Activated naive CD8-positive, alpha-beta T cell treated with anti-CD3 and anti-CD28 coated beads, Interleukin-2, amount 10 ng/mL, durations not matched to agents 7 days and 5 days (primary cell): ENCODE measurements around the gene DNAJC21. TPM values are rescaled to one million over a fixed set of nuclear protein-coding genes. Genes with fewer than 3 reads are reported as not detected.
"Not testable (repeated sequence)": the region's sequence is repeated elsewhere in the genome, so short reads cannot be mapped to it uniquely, and the experiment has no call there.

Source experiments
- ATAC-seq: fragments of 150-1000 bp; cut with Tn5 transposase; one replicate; pipeline ENCODE4 v1.10.0; 2021; ENCODE audit warnings: low read depth, moderate library complexity
- POLR2A ChIA-PET: fragments of 350-600 bp; sonication (Branson Sonifier 250); formaldehyde crosslinking; loops from one replicate; lab custom pipeline; 2021; ENCODE audit warnings: antibody characterized with exemption; lab: Charles Lee
- DNase-seq: peaks from one replicate; pipeline ENCODE4 v3.0.0; 2021
- H3K27ac Mint-ChIP-seq: one replicate; pipeline ENCODE4 v1.8.0; 2022; ENCODE audit warnings: mild to moderate bottlenecking, mixed read lengths
- H3K27me3 Mint-ChIP-seq: one replicate; pipeline ENCODE4 v1.8.0; 2022; ENCODE audit warnings: mild to moderate bottlenecking, moderate library complexity, mixed read lengths
- H3K36me3 Mint-ChIP-seq: one replicate; pipeline ENCODE4 v1.8.0; 2021; ENCODE audit warnings: mild to moderate bottlenecking, mixed read lengths
- H3K4me1 Mint-ChIP-seq: one replicate; pipeline ENCODE4 v1.8.0; 2021; ENCODE audit warnings: mixed read lengths
- H3K4me3 Mint-ChIP-seq: one replicate; pipeline ENCODE4 v1.8.0; 2022; ENCODE audit warnings: mild to moderate bottlenecking, moderate library complexity, mixed read lengths
- H3K9me3 Mint-ChIP-seq: one replicate; pipeline ENCODE4 v1.8.0; 2021; ENCODE audit warnings: mixed read lengths
- total RNA-seq, 2 experiments: library from RNA; stranded (reverse); gene quantifications; one replicate each; pipeline ENCODE4 v1.2.3, GENCODE V29; 2021

The DNAJC21 gene
- total RNA-seq, 2 experiments from 2014 or later: 56.7 to 61.0 TPM

- Mint-ChIP-seq H3K27ac (no peak overlapping the region), H3K4me3 (no peak overlapping the region), H3K4me1 (no peaks in the 10 kb centered on the region), H3K9me3 (peaks cover 11% of the 10 kb centered on the region), H3K27me3 (no peaks in the 10 kb centered on the region), H3K36me3 (peaks cover 16% of the 10 kb centered on the region)
- no peak for ATAC-seq
- POLR2A ChIA-PET: no interaction called here
- DNase-seq: no peak
Observed at GRCh38 chr5:34968258-34968657, 38.9 kb downstream of the DNAJC21 start.

- H3K4me3 Mint-ChIP-seq: no peak overlapping the region
- H3K27me3 Mint-ChIP-seq: no peaks in the 10 kb centered on the region
- no peaks in the 10 kb centered on the region for H3K4me1 Mint-ChIP-seq
- peaks cover 12% of the 10 kb centered on the region for H3K36me3 Mint-ChIP-seq
- ATAC-seq (no peak), DNase-seq (no peak)
- peaks cover 8% of the 10 kb centered on the region for H3K9me3 Mint-ChIP-seq
- H3K27ac Mint-ChIP-seq: no peak overlapping the region
- POLR2A ChIA-PET: no interaction called here
Observed at GRCh38 chr5:34970552-34970951, 41.2 kb downstream of the DNAJC21 start.

- POLR2A ChIA-PET: interaction anchor here (0.6 kb wide), 1 partner anchor 9 kb away, joined by 3 read pairs; no protein-coding TSS in a partner anchor
- not testable (repeated sequence) for H3K36me3 Mint-ChIP-seq, DNase-seq, H3K4me1 Mint-ChIP-seq, H3K9me3 Mint-ChIP-seq, ATAC-seq, H3K4me3 Mint-ChIP-seq, H3K27ac Mint-ChIP-seq, H3K27me3 Mint-ChIP-seq
Observed at GRCh38 chr5:34971655-34972054, 42.3 kb downstream of the DNAJC21 start.

- POLR2A ChIA-PET: no interaction called here
- no peaks in the 10 kb centered on the region for H3K9me3 Mint-ChIP-seq
Observed at GRCh38 chr5:34976347-34976746, 47.0 kb downstream of the DNAJC21 start.

DNA sequence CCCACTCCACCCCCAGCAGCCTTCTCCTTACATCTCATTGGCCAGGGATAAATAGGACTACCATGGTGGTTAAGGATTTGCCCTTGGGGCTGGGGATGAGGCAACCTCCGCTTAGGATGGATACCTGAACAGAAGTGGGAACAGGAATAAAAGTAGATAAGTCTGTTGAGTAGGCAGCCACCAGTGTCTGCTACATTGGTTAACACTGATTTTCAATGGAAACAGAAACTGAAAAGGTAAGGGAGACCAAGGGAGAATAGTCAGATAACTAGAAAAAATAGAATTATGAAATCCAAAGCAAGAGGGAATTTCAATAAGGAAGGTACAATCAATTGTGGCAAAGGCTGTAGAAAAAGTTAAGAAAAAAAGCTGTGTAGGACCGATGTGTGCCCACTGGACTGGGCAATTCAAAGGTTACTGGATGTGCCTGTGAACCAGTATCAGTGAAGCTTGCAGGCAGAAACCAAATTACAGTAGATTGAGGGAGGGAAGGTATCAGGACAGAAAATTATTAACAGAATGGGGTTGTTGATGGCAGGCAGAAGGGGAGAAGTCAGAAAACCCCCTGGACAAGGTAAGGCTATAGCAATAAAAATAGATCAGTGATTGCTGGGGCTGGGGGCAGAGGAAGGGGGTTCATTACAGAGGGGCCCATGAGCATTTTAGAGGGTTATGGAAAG, 48.7 kb downstream of the DNAJC21 start:
- ATAC-seq: no peak
- POLR2A ChIA-PET: no interaction called here
- no peaks in the 10 kb centered on the region for H3K36me3 Mint-ChIP-seq

More at GRCh38 chr5:34976347-34976746, 47.0 kb downstream of the DNAJC21 start:
- Mint-ChIP-seq H3K4me3 (no peak overlapping the region), H3K27me3 (no peaks in the 10 kb centered on the region), H3K4me1 (no peaks in the 10 kb centered on the region), H3K36me3 (no peaks in the 10 kb centered on the region), H3K27ac (no peak overlapping the region)
- ATAC-seq (no peak), DNase-seq (no peak)

DNA sequence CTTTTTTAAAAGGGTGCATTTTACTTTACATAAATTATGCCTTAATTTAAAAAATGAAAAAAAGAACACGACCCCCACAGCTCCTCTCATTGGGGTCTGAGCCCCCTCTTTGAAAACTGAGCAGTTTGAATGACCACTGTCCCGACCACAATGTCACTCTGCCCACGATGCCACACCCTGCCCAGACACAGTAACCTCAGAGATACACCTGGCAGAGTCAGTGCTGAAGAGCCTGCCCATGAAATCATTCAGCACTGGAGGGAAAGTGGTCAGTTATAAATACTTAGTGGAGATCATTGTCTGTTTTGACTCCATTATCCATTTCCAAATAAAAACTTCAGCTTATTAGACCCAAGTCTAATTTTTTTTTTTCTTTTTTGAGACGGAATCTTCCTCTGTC, 49.3 kb downstream of the DNAJC21 start:
- no peak for DNase-seq

More for the DNA sequence above, 48.7 kb downstream of the DNAJC21 start:
- Mint-ChIP-seq H3K27me3 (no peaks in the 10 kb centered on the region), H3K27ac (no peak overlapping the region), H3K4me1 (no peaks in the 10 kb centered on the region), H3K9me3 (peaks cover 2% of the 10 kb centered on the region), H3K4me3 (no peak overlapping the region)
- DNase-seq: no peak

DNA sequence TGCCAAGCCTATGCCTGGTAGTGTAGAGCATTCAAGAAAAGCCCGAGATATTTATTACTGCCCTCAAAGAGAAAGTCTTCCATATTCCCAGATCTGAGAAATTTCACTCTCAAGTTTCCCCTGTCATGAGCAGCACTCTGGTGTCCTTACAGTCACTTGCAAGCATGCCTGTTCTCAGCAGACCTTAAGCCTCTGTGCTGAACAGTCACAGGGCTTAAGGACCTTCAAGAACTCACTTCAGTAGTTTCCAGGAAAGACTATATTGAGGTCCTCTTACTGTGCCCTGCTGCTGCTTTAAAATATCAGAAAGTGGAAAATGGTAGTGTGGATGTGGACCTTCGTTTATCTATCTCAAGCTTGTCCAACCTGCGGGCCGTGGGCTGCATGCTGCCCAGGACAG, 53.5 kb downstream of the DNAJC21 start:
- peaks cover 1% of the 10 kb centered on the region for H3K36me3 Mint-ChIP-seq
- peaks cover 9% of the 10 kb centered on the region for H3K9me3 Mint-ChIP-seq
- H3K27ac Mint-ChIP-seq: no peak overlapping the region
- no peaks in the 10 kb centered on the region for H3K4me1 Mint-ChIP-seq
- POLR2A ChIA-PET: no interaction called here
- no peak overlapping the region for H3K4me3 Mint-ChIP-seq
- no peak for DNase-seq
- H3K27me3 Mint-ChIP-seq: no peaks in the 10 kb centered on the region
- ATAC-seq: no peak

More for the DNA sequence above, 49.3 kb downstream of the DNAJC21 start:
- POLR2A ChIA-PET: no interaction called here
- H3K27ac Mint-ChIP-seq: no peak overlapping the region
- H3K36me3 Mint-ChIP-seq: no peaks in the 10 kb centered on the region
- no peaks in the 10 kb centered on the region for H3K27me3 Mint-ChIP-seq
- no peak overlapping the region for H3K4me3 Mint-ChIP-seq
- H3K9me3 Mint-ChIP-seq: peaks cover 2% of the 10 kb centered on the region
- no peaks in the 10 kb centered on the region for H3K4me1 Mint-ChIP-seq
- no peak for ATAC-seq

DNA sequence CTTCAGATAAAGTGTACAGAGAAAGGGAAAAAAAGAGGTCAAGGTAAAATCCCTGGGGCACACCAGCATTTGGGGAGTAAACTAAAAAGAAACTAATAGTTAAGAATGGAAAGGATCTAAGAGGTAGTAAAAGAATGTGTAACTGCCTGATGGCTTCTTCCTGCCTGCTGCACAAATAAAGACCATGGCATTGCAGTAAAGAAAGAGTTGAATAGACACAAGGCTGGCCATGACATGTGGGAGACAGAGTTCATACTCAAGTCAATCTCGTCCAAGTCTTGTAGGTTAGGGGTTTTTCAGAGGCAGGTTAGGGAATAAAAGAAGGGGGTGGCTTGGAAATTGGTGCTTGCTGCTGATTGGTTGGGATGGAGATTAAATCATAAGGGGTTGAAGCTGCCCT, 57.6 kb downstream of the DNAJC21 start:
- POLR2A ChIA-PET: no interaction called here
- Mint-ChIP-seq H3K4me3 (no peak overlapping the region), H3K4me1 (no peaks in the 10 kb centered on the region), H3K27ac (no peak overlapping the region), H3K36me3 (peaks cover 1% of the 10 kb centered on the region), H3K9me3 (peaks cover 9% of the 10 kb centered on the region), H3K27me3 (peaks cover 13% of the 10 kb centered on the region)
- no peak for DNase-seq
- no peak for ATAC-seq

- Mint-ChIP-seq H3K36me3 (peaks cover 1% of the 10 kb centered on the region), H3K9me3 (peaks cover 6% of the 10 kb centered on the region), H3K27ac (no peak overlapping the region), H3K4me1 (no peaks in the 10 kb centered on the region), H3K4me3 (no peak overlapping the region), H3K27me3 (peaks cover 30% of the 10 kb centered on the region)
- POLR2A ChIA-PET: no interaction called here
- ATAC-seq: no peak
- no peak for DNase-seq
Observed at GRCh38 chr5:34991486-34992238, 62.3 kb downstream of the DNAJC21 start.

DNA sequence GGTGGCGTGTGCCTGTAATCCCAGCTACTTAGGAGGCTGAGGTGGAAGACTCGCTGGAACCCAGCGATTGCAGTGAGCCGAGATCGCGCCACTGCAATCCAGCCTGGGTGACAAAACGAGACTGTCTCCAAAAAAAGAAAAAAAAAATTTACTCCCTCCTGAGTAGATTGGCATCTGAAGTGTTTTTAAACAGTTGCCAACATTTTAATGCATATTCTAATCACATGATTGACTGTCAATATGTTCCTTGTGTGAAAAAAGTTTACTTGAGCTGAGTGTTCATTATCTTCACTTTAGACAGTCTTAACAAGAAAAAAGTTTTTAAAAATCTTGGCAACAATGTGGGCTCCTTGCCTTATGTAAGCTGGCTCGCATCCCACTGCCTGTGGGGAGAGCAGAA, 64.6 kb downstream of the DNAJC21 start:
- Mint-ChIP-seq H3K36me3 (no peaks in the 10 kb centered on the region), H3K4me3 (no peak overlapping the region), H3K9me3 (no peaks in the 10 kb centered on the region), H3K27ac (no peak overlapping the region), H3K27me3 (peaks cover 26% of the 10 kb centered on the region), H3K4me1 (no peaks in the 10 kb centered on the region)
- POLR2A ChIA-PET: no interaction called here
- DNase-seq (no peak), ATAC-seq (no peak)

DNA sequence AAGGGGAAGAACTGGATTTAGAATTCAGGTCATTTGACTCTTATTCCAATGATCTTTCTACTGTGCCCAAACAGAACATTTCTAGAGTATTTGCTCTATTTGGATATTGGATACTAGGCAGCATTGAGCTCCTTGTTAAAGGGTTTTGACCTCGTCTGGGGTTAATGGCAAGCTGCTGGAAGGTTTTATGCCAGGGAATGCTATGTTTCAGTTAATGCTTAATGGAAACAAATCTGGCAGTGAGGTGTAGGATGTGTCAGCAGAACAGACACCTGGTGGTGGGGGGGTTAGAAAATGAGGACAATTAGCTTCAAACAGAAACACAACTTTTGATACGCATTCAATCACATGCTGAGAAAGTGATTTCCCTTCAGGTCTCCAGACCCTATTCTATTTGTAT, 66.9 kb downstream of the DNAJC21 start:
- DNase-seq (no peak), ATAC-seq (no peak)
- Mint-ChIP-seq H3K4me1 (no peaks in the 10 kb centered on the region), H3K4me3 (no peak overlapping the region), H3K27me3 (peaks cover 21% of the 10 kb centered on the region), H3K27ac (no peak overlapping the region), H3K9me3 (no peaks in the 10 kb centered on the region), H3K36me3 (no peaks in the 10 kb centered on the region)
- POLR2A ChIA-PET: no interaction called here

- Mint-ChIP-seq H3K9me3 (no peaks in the 10 kb centered on the region), H3K27me3 (peaks cover 25% of the 10 kb centered on the region), H3K27ac (no peak overlapping the region), H3K4me3 (no peak overlapping the region), H3K36me3 (no peaks in the 10 kb centered on the region), H3K4me1 (no peaks in the 10 kb centered on the region)
- ATAC-seq (no peak), DNase-seq (no peak)
- POLR2A ChIA-PET: no interaction called here
Observed at GRCh38 chr5:34998058-34998789, 68.9 kb downstream of the DNAJC21 start.

DNA sequence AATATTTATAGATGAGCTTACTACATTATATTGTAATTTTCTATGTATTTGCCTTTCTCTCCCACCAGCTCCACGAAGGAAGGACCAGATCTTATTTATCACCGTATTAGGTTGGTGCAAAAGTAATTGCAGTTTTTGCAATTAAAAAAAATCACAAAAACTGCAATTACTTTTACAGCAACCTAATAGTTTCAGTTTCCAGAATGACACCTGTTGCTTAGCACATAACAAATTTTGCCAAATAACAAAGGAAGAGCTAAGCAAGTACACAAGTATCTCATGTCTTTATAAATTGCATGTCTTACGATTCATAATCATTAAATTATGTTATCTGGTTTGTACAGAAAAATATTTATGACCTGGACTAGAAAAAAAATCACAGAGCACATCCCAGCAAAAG, 72.5 kb downstream of the DNAJC21 start:
- ATAC-seq (no peak), DNase-seq (no peak)
- no peak overlapping the region for H3K27ac Mint-ChIP-seq
- no peaks in the 10 kb centered on the region for H3K9me3 Mint-ChIP-seq
- POLR2A ChIA-PET: interaction anchor here (0.7 kb wide), 1 partner anchor 86 kb away, joined by 3 read pairs; the partner anchor contains the start of genes BRIX1 and RAD1
- H3K27me3 Mint-ChIP-seq: peaks cover 10% of the 10 kb centered on the region
- H3K4me3 Mint-ChIP-seq: no peak overlapping the region
- H3K4me1 Mint-ChIP-seq: no peaks in the 10 kb centered on the region
- no peaks in the 10 kb centered on the region for H3K36me3 Mint-ChIP-seq
